WERI-Rb-1 (cell line): ENCODE measurements around the gene KRTAP10-12.
"Not testable (repeated sequence)": the region's sequence is repeated elsewhere in the genome, so short reads cannot be mapped to it uniquely, and the experiment has no call there.

Experiments
- DNase-seq: peaks from one replicate; pipeline ENCODE4 v3.0.0-alpha.2; 2020
- H3K27ac ChIP-seq: fragments of 250-450 bp; sonication (Bioruptor Pico); 2 replicates; pipeline ENCODE4 v1.5.1; 2020; ENCODE audit warnings: mild to moderate bottlenecking, moderate library complexity
- H3K27me3 ChIP-seq: fragments of 250-450 bp; sonication (Bioruptor Pico); 2 replicates; pipeline ENCODE4 v1.5.1; 2021; ENCODE audit warnings: mild to moderate bottlenecking, low read depth, moderate library complexity; ENCODE audit not compliant: insufficient read depth, severe bottlenecking
- H3K36me3 ChIP-seq: fragments of 250-450 bp; sonication (Bioruptor Pico); 2 replicates; pipeline ENCODE4 v1.5.1; 2020; ENCODE audit warnings: mild to moderate bottlenecking, moderate library complexity
- H3K4me3 ChIP-seq: 2 replicates; pipeline ENCODE4 v1.5.1; 2011; ENCODE audit warnings: low read depth, mild to moderate bottlenecking, control low read depth, low read length
- H3K9me3 ChIP-seq: fragments of 250-450 bp; sonication (Bioruptor Pico); 2 replicates; pipeline ENCODE4 v1.5.1; 2021; ENCODE audit warnings: mild to moderate bottlenecking, moderate library complexity; ENCODE audit not compliant: severe bottlenecking
- CTCF ChIP-seq: IDR thresholded peaks from 2 replicates; pipeline ENCODE4 v1.5.1; 2011; ENCODE audit warnings: low read depth, mild to moderate bottlenecking, control low read depth, inconsistent platforms, low read length

The KRTAP10-12 gene

GRCh38 chr21:44686000-44686781 is 10.8 kb upstream of the KRTAP10-12 start:
- peak; percentile 80 for DNase-seq
- H3K27me3 ChIP-seq = no peaks in the 10 kb centered on the region
- peak overlapping the region; percentile 37 for H3K27ac ChIP-seq
- TF ChIP-seq CTCF = peak; percentile 48
- H3K9me3 ChIP-seq = no peaks in the 10 kb centered on the region
- no peaks in the 10 kb centered on the region for H3K36me3 ChIP-seq
- H3K4me3 ChIP-seq = no peak overlapping the region

- H3K36me3 ChIP-seq = no peaks in the 10 kb centered on the region
- no peak for TF ChIP-seq CTCF
- peak overlapping the region; percentile 37 for H3K27ac ChIP-seq
- H3K27me3 ChIP-seq = no peaks in the 10 kb centered on the region
- DNase-seq = no peak
- no peak overlapping the region for H3K4me3 ChIP-seq
- H3K9me3 ChIP-seq = peaks cover under 1% of the 10 kb centered on the region
Measured at GRCh38 chr21:44686843-44687561, 10.0 kb upstream of the KRTAP10-12 start.

GRCh38 chr21:44687671-44688070 is 9.3 kb upstream of the KRTAP10-12 start:
- DNase-seq = no peak
- TF ChIP-seq CTCF = no peak
- H3K27ac ChIP-seq = no peak overlapping the region
- H3K4me3 ChIP-seq = no peak overlapping the region
- no peaks in the 10 kb centered on the region for H3K27me3 ChIP-seq
- H3K36me3 ChIP-seq = no peaks in the 10 kb centered on the region
- peaks cover 4% of the 10 kb centered on the region for H3K9me3 ChIP-seq

- not testable (repeated sequence) for H3K4me3 ChIP-seq, H3K36me3 ChIP-seq, H3K27me3 ChIP-seq, H3K27ac ChIP-seq, DNase-seq
- H3K9me3 ChIP-seq = peaks cover 17% of the 10 kb centered on the region
Measured at GRCh38 chr21:44689740-44690139, 7.2 kb upstream of the KRTAP10-12 start.

GRCh38 chr21:44691686-44692085 is 5.3 kb upstream of the KRTAP10-12 start:
- H3K9me3 ChIP-seq = peaks cover 17% of the 10 kb centered on the region
- DNase-seq = no peak
- H3K27me3 ChIP-seq = no peaks in the 10 kb centered on the region
- no peak overlapping the region for H3K4me3 ChIP-seq
- H3K27ac ChIP-seq = no peak overlapping the region
- no peak for TF ChIP-seq CTCF
- H3K36me3 ChIP-seq = no peaks in the 10 kb centered on the region

GRCh38 chr21:44692798-44693512 is 4.0 kb upstream of the KRTAP10-12 start:
- Histone ChIP-seq H3K9me3 (peaks cover 17% of the 10 kb centered on the region), H3K36me3 (no peaks in the 10 kb centered on the region), H3K27me3 (no peaks in the 10 kb centered on the region), H3K27ac (no peak overlapping the region), H3K4me3 (no peak overlapping the region)
- no peak for TF ChIP-seq CTCF
- no peak for DNase-seq
